Muscle layer of colon (tissue), 2 donors: ENCODE data around the gene VEGFA.

Experiments used
- H3K27ac ChIP-seq: one replicate; pipeline ENCODE4 v1.7.0; 2013; ENCODE audit warnings: low read depth, mild to moderate bottlenecking, low read length, moderate library complexity
- H3K27me3 ChIP-seq, 2 donors: one replicate each; pipeline ENCODE4 v1.7.0; 2013; ENCODE audit warnings: low read length in 2 of 2, mild to moderate bottlenecking in 2 of 2; ENCODE audit not compliant: insufficient read depth in 2 of 2, control insufficient read depth in 1 of 2
- H3K36me3 ChIP-seq: one replicate; pipeline ENCODE4 v1.7.0; 2013; ENCODE audit warnings: mild to moderate bottlenecking, low read length; ENCODE audit not compliant: insufficient read depth
- H3K4me1 ChIP-seq: one replicate; pipeline ENCODE4 v1.7.0; 2013; ENCODE audit warnings: mild to moderate bottlenecking, low read length; ENCODE audit not compliant: insufficient read depth
- H3K4me3 ChIP-seq, 2 donors: one replicate each; pipeline ENCODE4 v1.7.0; 2013; ENCODE audit warnings: low read length in 2 of 2, low read depth in 1 of 2, mild to moderate bottlenecking in 1 of 2, moderate library complexity in 1 of 2
- H3K9ac ChIP-seq: one replicate; pipeline ENCODE4 v1.7.0; 2013; ENCODE audit warnings: low read length
- H3K9me3 ChIP-seq: one replicate; pipeline ENCODE4 v1.7.0; 2013; ENCODE audit warnings: mild to moderate bottlenecking, low read length
- donor health status: abdominal sarcoma.
- donor health status: Adenocarcinoma of cecum.

Gene VEGFA

DNA sequence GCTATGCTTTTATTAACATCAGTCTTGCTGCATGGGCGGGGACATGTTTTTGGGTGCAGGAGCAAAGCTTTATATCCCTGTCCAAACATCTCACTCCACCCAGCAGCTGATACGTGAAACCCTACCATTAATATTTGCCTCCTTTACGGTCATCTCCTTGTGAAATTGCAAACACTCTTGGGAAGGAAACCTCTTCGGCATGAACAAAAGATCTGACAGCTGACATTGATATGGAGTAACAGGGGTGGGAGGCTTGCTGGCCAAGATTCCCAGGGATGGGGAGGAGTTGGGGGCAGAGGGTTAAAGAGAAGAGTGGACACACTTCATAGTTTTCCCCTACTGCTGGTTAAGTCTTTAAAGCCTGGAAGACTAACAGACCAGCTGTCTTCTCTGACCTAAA lies 22.2 kb upstream of the VEGFA start:
- Histone ChIP-seq H3K36me3 (no peaks in the 10 kb centered on the region), H3K4me3 (no peak overlapping the region), H3K4me1 (no peaks in the 10 kb centered on the region), H3K9me3 (no peaks in the 10 kb centered on the region), H3K27me3 (no peaks in the 10 kb centered on the region), H3K27ac (no peak overlapping the region), H3K9ac (no peak overlapping the region)

DNA sequence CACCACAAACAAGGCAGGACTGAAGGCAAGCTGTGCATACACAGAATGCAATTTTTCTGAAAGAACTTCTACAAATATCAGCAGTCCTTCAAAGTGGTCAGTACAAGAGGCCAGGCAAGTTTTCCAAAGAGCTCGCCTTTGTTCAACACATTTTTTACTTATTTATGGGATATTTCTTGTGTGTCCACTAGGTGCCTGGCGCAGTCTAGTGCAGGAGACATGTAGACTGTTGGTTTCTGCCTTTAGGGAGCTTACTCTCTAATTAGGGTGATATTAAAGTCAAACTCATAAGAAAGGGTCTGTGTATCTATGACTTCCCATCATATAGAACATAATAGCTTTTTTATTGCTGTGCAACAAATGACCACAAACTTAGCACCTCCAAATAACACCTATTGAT lies 21.2 kb upstream of the VEGFA start:
- no peak overlapping the region for H3K4me3 ChIP-seq
- no peak overlapping the region for H3K9ac ChIP-seq
- no peak overlapping the region for H3K27ac ChIP-seq
- H3K27me3 ChIP-seq = no peaks in the 10 kb centered on the region
- no peaks in the 10 kb centered on the region for H3K9me3 ChIP-seq
- no peaks in the 10 kb centered on the region for H3K36me3 ChIP-seq
- no peaks in the 10 kb centered on the region for H3K4me1 ChIP-seq

DNA sequence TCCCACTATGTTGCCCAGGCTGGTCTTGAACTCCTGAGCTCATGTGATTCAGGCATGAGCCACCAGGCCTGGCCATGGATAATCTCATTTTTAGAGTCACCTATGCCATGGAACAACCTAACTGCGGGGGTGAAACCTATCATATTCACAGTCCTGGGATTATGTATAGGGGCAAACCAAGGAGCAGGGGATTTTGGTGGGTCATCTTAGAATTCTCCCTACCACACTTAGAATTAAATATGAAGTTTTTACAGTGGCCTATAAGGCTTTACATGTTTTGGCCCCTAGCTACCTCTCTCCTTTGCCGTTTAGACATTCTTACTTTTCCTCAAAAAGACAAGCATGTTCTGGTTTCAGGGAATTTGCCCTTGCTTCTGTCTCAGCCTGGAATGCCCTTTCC lies 20.6 kb upstream of the VEGFA start:
- Histone ChIP-seq H3K4me1 (no peaks in the 10 kb centered on the region), H3K27ac (no peak overlapping the region), H3K27me3 (no peaks in the 10 kb centered on the region), H3K9ac (no peak overlapping the region), H3K36me3 (no peaks in the 10 kb centered on the region), H3K9me3 (no peaks in the 10 kb centered on the region), H3K4me3 (no peak overlapping the region)

DNA sequence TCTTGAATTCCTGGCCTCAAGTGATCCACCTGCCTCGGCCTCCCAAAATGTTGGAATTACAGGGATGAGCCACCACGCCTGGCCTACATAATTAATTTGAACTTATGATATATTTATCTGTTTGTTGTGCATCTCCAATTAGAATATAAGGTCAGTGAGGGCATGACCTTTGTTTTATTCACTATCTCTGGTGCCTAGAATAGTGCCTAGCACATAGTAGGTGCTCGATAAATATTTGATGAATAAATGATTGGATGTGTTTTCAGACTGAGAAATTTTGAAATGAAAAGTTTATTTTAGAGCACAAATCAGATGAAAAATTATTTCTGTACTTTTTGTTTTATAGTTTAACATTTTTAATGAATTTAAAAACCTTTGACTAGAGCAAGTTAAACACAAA lies 19.4 kb upstream of the VEGFA start:
- no peak overlapping the region for H3K27ac ChIP-seq
- H3K9ac ChIP-seq = no peak overlapping the region
- H3K9me3 ChIP-seq = no peaks in the 10 kb centered on the region
- H3K4me3 ChIP-seq = no peak overlapping the region
- no peaks in the 10 kb centered on the region for H3K36me3 ChIP-seq
- H3K4me1 ChIP-seq = no peaks in the 10 kb centered on the region
- H3K27me3 ChIP-seq = no peaks in the 10 kb centered on the region

DNA sequence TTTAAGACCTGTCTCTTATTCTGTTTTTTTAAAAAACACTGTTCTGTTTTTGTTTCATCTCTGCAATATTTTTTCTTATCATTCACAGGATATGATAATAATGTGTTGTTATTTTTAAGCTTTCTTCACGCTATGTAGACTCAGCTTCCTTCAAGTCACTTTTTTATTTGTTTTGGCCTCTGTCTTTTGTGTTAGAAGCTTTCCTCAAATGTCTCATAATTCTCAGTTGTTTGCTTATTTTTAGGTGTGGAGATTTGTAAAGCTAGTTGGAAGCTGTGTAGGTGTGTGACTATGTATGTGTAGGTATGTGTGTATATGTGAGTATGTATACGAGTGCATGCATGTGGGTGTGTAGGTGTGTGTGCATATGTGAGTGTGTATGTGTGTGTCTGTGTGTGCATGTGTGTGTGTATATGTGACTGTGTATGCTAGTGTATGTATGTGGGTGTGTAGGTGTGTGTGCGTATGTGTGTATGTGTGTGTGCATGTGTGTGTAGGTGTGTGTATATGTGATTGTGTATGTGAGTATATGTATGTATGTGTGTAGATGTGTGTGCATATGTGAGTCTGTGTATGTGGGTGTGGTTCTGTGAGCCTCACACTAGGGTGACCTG lies 16.3 kb upstream of the VEGFA start:
- no peak overlapping the region for H3K27ac ChIP-seq
- no peaks in the 10 kb centered on the region for H3K4me1 ChIP-seq
- H3K27me3 ChIP-seq = peaks cover 0 to 2% of the 10 kb centered on the region in 2 donors
- no peak overlapping the region for H3K4me3 ChIP-seq
- no peaks in the 10 kb centered on the region for H3K9me3 ChIP-seq
- H3K9ac ChIP-seq = no peak overlapping the region
- no peaks in the 10 kb centered on the region for H3K36me3 ChIP-seq

DNA sequence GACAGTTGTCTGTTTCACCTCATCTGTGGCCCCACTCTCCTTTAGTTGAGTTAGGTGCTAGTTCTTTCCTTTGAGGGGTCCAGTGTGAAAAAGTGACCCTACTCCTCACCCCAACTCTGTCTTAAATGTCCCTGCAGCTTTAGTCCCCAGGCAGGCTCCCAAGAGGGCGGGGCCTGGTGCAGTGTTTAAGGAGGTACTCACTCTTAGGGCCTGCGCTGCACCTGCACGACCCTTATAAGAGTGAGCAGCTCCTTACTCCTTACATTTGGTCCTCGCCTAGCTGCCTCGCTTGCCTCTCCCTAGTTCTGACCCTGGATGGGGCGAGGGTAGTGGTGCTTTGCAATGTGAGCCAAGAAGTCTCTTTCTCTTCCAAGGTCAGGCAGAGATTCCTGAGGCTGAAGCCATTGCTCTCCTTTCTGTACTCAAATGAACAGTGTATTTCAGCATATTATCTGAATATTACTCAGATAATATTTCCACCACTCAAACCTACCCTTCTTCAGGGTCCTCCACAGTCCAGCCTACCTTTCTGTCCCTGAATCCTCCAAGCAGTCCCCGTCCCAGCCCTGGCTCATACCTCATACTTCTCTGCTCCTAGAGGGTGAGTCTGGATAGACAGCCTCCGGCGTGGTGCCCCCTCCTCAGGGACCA lies 11.9 kb upstream of the VEGFA start:
- Histone ChIP-seq H3K9ac (no peak overlapping the region), H3K27me3 (peaks cover 0 to 4% of the 10 kb centered on the region in 2 donors), H3K27ac (no peak overlapping the region), H3K36me3 (no peaks in the 10 kb centered on the region), H3K9me3 (no peaks in the 10 kb centered on the region), H3K4me3 (no peak overlapping the region), H3K4me1 (no peaks in the 10 kb centered on the region)

DNA sequence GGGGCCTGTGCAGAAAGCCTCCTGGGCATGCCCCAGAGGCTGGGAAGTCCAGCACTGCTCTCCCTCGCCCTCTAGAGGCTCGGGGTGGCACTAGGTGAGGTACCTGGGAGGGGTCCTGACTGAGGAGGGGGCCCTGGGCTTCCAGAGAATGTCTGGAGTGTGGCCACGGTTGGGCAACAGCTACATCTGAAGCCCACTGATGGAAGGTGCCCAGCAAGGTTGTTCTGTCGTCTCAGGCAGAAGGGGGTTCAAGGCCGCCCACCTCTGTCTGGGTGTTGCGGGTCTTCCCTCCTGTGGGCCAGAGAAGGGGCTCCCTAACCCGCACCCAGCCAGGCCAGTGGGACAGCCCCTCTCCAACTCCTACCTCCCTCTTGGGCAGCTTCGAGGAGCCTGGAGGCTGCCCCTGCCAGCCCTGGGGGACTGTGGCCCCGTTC lies 11.4 kb upstream of the VEGFA start:
- H3K9me3 ChIP-seq = no peaks in the 10 kb centered on the region
- peaks cover 0 to 4% of the 10 kb centered on the region in 2 donors for H3K27me3 ChIP-seq
- no peak overlapping the region for H3K27ac ChIP-seq
- no peaks in the 10 kb centered on the region for H3K36me3 ChIP-seq
- no peak overlapping the region for H3K9ac ChIP-seq
- H3K4me3 ChIP-seq = no peak overlapping the region
- H3K4me1 ChIP-seq = no peaks in the 10 kb centered on the region

DNA sequence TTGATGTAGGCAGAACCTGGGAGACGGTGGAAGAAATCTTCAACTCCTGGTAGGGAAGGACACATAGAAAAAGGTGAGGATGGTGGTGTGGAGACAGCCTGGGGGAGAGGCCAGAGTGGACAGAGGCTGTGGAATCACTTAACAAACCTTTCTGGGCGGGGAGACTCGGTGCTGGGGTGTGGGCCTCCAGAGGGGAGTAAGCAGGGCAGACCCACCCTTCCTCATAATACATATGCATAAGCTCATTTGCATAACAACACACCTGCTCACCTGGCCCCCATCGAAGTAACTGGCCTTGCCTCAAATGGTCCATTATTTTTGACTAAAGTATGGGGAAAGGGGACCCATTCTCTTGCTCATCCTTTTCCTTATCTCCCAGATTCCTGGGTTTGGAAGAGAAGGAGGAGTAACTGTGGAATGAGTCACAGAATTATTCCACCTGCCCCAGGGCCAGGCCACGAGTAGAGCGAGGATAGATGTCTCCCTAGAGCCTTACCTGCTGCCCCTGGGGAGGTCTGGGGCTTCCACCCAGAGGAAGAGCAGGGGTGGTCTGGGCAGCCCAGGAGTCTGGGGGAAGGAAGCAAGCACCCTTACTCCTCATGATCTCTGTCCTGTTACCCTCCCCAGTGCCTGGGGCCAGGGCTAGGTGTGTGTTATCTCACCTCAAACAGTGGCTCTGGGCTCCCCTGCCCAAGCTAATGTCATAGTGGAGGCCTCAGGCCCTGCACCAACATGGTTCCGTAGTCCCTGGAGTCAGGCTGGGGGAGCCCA lies 10.7 kb upstream of the VEGFA start:
- Histone ChIP-seq H3K9ac (no peak overlapping the region), H3K4me1 (no peaks in the 10 kb centered on the region), H3K27me3 (peaks cover 0 to 4% of the 10 kb centered on the region in 2 donors), H3K9me3 (no peaks in the 10 kb centered on the region), H3K36me3 (no peaks in the 10 kb centered on the region), H3K27ac (no peak overlapping the region), H3K4me3 (no peak overlapping the region)

DNA sequence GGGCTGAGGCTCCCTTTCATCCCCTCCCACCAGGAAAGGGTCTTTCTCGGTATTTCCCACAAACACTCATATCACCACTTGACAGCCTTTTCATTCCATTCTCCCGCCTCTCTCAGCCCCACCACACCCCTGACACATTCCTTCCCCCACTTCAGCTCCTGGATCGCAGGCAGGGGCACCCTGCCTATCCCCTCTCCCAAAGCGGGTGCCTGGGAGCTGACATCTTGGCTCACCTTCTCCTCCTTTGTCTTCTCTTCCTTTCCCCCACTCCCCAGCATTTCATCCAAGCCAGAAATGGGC lies 10.2 kb upstream of the VEGFA start:
- H3K9me3 ChIP-seq = no peaks in the 10 kb centered on the region
- no peak overlapping the region for H3K27ac ChIP-seq
- no peak overlapping the region for H3K9ac ChIP-seq
- no peak overlapping the region for H3K4me3 ChIP-seq
- H3K36me3 ChIP-seq = no peaks in the 10 kb centered on the region
- H3K4me1 ChIP-seq = no peaks in the 10 kb centered on the region
- H3K27me3 ChIP-seq = peaks cover 0 to 4% of the 10 kb centered on the region in 2 donors

DNA sequence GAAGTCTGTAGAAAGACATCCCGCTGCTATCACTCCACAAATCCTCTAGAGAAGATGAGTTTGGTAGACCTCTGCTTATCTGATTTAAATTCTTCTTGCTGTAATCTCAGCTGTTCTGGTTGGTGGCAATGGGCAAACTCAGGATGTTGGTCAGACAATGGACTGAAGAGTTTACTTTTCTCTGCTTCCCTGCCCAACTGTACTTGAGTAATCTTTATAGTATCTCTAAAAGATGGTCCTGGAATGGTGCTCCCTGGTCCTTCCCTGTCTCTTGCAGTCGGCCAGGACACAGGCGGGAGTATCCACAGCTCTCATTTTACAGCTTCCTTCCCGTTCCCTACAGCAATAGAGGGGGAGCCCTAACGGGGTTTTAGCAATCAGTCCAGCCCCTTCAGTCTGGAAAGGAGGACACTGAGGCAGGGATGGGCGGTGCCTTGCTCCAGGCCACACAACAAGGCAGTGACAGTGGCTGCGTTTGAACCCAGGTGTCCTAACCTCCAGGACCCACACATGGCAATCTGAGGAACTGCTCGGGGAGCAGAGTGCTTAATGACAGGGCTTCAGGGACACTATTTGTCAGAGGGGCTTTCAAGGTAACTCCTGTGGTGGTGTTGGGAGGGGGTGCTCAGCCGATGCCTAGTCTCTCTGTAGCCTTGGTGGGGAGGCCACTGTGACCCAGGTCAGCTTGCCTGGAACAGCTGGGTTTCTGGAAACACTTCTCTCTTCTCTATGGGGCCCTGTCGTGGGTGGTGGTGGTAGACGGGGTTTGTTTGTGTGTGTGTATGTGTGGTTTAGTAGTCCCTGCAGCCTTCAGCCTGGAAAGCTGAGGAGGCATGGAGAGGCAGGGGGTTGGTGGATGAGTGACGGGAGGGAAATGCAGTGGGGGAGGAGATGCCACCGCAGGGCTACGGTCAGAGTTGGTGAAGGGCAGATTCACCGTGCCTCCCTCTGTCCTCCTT lies 9.5 kb upstream of the VEGFA start:
- H3K4me3 ChIP-seq = no peak overlapping the region
- H3K9ac ChIP-seq = no peak overlapping the region
- H3K27ac ChIP-seq = no peak overlapping the region
- peaks cover 0 to 4% of the 10 kb centered on the region in 2 donors for H3K27me3 ChIP-seq
- no peaks in the 10 kb centered on the region for H3K36me3 ChIP-seq
- H3K4me1 ChIP-seq = no peaks in the 10 kb centered on the region
- no peaks in the 10 kb centered on the region for H3K9me3 ChIP-seq
